Fibroblast of mammary gland (primary cell): Measurements from ENCODE around the gene CCDC78.

Source experiments
- DNase-seq: peaks from one replicate; pipeline ENCODE4 v3.0.0-alpha.2; 2010; ENCODE audit warnings: low read depth
- H3K4me3 ChIP-seq: 2 replicates; pipeline ENCODE4 v1.5.1; 2011; ENCODE audit warnings: low read depth, mild to moderate bottlenecking, low read length, moderate library complexity; ENCODE audit not compliant: control insufficient read depth
- CTCF ChIP-seq: conservative IDR thresholded peaks from 2 replicates; pipeline ENCODE4 v1.5.1; 2011; ENCODE audit warnings: low read depth, low read length, inconsistent platforms; ENCODE audit not compliant: control insufficient read depth, insufficient read depth

Gene CCDC78

GRCh38 chr16:730666-731509 is 4.6 kb upstream of the CCDC78 start:
- no peak for TF ChIP-seq CTCF
- H3K4me3 ChIP-seq, result no peak overlapping the region
- no peak for DNase-seq

GRCh38 chr16:729768-730665 is 3.8 kb upstream of the CCDC78 start:
- no peak for TF ChIP-seq CTCF
- DNase-seq, result no peak
- no peak overlapping the region for H3K4me3 ChIP-seq

GRCh38 chr16:728890-729744 is 2.9 kb upstream of the CCDC78 start:
- DNase-seq, result no peak
- no peak for TF ChIP-seq CTCF
- H3K4me3 ChIP-seq, result peak overlapping the region; percentile 33

- no peak for TF ChIP-seq CTCF
- H3K4me3 ChIP-seq, result peak overlapping the region; percentile 33
- DNase-seq, result peak; percentile 79
These were observed 2.1 kb upstream of the CCDC78 start for GRCh38 chr16:728131-728889.

GRCh38 chr16:727291-727977 is 1.2 kb upstream of the CCDC78 start:
- DNase-seq, result no peak
- peak overlapping the region; percentile 47 for H3K4me3 ChIP-seq
- TF ChIP-seq CTCF, result no peak
